ENCODE data around the gene CXCR4. TPM values are rescaled to one million over a fixed set of nuclear protein-coding genes. Genes with fewer than 3 reads are reported as not detected.
A peak's percentile ranks its signal among the peaks of the same experiment; 100 is the strongest.

Gene CXCR4
- total and polyA plus RNA-seq, 2 experiments from 2014 or later: 2.1 TPM

GRCh38 chr2:136068581-136069227 is 49.2 kb downstream of the CXCR4 start:
- peaks cover 4% of the 10 kb centered on the region for H3K27me3 Mint-ChIP-seq (ENCODE audit: insufficient read depth, low read depth, poor library complexity)
- H2AFZ ChIP-seq: peak overlapping the region; percentile 78
- H3K4me2 ChIP-seq: no peak overlapping the region
- H3K4me3 Mint-ChIP-seq: no peak overlapping the region
- H3K4me1 Mint-ChIP-seq: peaks cover 10% of the 10 kb centered on the region; the same call in 2 of the 3 replicates
- no peaks in the 10 kb centered on the region for H4K20me1 ChIP-seq (replicated peaks; ENCODE audit: insufficient read depth)
- H3K9me3 Mint-ChIP-seq: peaks cover 25% of the 10 kb centered on the region
- H3K27ac ChIP-seq (ENCODE audit: low read depth): no peak overlapping the region
- no peaks in the 10 kb centered on the region for H3K79me2 ChIP-seq (replicated peaks; ENCODE audit: insufficient read depth)
- H3K4me3 ChIP-seq: no peak overlapping the region
- 0 out of 2 replicates have a peak, but pooled peaks cover 4% of the 10 kb centered on the region for H3K9me2 ChIP-seq (ENCODE audit: insufficient read depth)
- H3K36me3 Mint-ChIP-seq (ENCODE audit: low read depth): peaks cover 9% of the 10 kb centered on the region; the same call in 2 of the 3 replicates
- H3K36me3 ChIP-seq (ENCODE audit: insufficient read depth): no peaks in the 10 kb centered on the region
- TF ChIP-seq EZH2phosphoT487 (IDR thresholded peaks at IDR 0.05; ENCODE audit: unreplicated experiment) (no peak), REST (IDR thresholded peaks at IDR 0.05; ENCODE audit: unreplicated experiment) (no peak), STAT1 (IDR thresholded peaks at IDR 0.05; ENCODE audit: unreplicated experiment) (no peak), ETS1 (IDR thresholded peaks at IDR 0.05) (no peak), CTCF (conservative IDR thresholded peaks at IDR 0.05; ENCODE audit: low read depth in 2 of 2) (no peak), JUNB (IDR thresholded peaks at IDR 0.05; ENCODE audit: unreplicated experiment) (no peak), ZNF114 (CRISPR knock-in tag; IDR thresholded peaks at IDR 0.05) (no peak), POLR2AphosphoS5 (IDR thresholded peaks at IDR 0.05; ENCODE audit: low read depth) (no peak), EZH2 (IDR thresholded peaks at IDR 0.05; ENCODE audit: low read depth, unreplicated experiment) (no peak), ZNF462 (CRISPR knock-in tag; IDR thresholded peaks at IDR 0.05) (no peak), ZNF331 (CRISPR knock-in tag; IDR thresholded peaks at IDR 0.05; ENCODE audit: low read depth) (no peak), NANOG (IDR thresholded peaks at IDR 0.05; ENCODE audit: borderline replicate concordance) (no peak), CREB1 (CRISPR knock-in tag; IDR thresholded peaks at IDR 0.05; ENCODE audit: low read depth) (no peak)
- no peaks in the 10 kb centered on the region for H3F3A ChIP-seq (replicated peaks; ENCODE audit: low read depth)
- H3K27ac Mint-ChIP-seq: no peak overlapping the region
- no peak for ATAC-seq
- H3K27me3 ChIP-seq (ENCODE audit: insufficient read depth): no peaks in the 10 kb centered on the region
- DNase-seq (ENCODE audit: low spot score): no peak
- H3K4me1 ChIP-seq (ENCODE audit: insufficient read depth): no peaks in the 10 kb centered on the region
